IMR-90 (cell line): ENCODE data around the gene PNMA1. TPM values are rescaled to one million over a fixed set of nuclear protein-coding genes. Genes with fewer than 3 reads are reported as not detected.
A peak's percentile ranks its signal among the peaks of the same experiment; 100 is the strongest.

Experiments used
- ATAC-seq: fragments of 200-7000 bp; cut with Tn5 transposase; 2 replicates; pipeline ENCODE4 v1.9.1; 2020; ENCODE audit warnings: low read depth, mild to moderate bottlenecking, moderate library complexity
- BruUV-seq: library from RNA; stranded (reverse); fragments of 400-500 nt; replicated peaks from 2 replicates; lab custom pipeline; 2021; lab: Mats Ljungman, UMichigan
- CTCF ChIA-PET: fragments of 300-600 bp; formaldehyde crosslinking; extraction: SDS; loops from one replicate; lab custom pipeline; 2021; ENCODE audit warnings: antibody characterized with exemption; lab: Yijun Ruan, JAX
- POLR2A ChIA-PET: fragments of 300-600 bp; sonication (Branson Sonifier 250); formaldehyde crosslinking; loops from one replicate; lab custom pipeline; 2022; ENCODE audit warnings: antibody characterized with exemption; ENCODE audit not compliant: unreplicated experiment; lab: Charles Lee
- DNase-seq: peaks from one replicate; pipeline ENCODE4 v3.0.0; 2013
- H2AFZ ChIP-seq: replicated peaks from 2 replicates; pipeline ENCODE3; 2013; ENCODE audit warnings: low read length, mild to moderate bottlenecking; ENCODE audit not compliant: poor library complexity
- H2AK5ac ChIP-seq: 2 replicates; pipeline ENCODE4 v1.6.1; 2013; ENCODE audit warnings: low read depth, low read length, inconsistent platforms
- H2AK9ac ChIP-seq: replicated peaks from 2 replicates; pipeline ENCODE3; 2013; ENCODE audit warnings: mild to moderate bottlenecking, low read depth, low read length, moderate library complexity; ENCODE audit not compliant: poor library complexity
- H2BK120ac ChIP-seq: 2 replicates; pipeline ENCODE4 v1.6.1; 2013; ENCODE audit warnings: low read depth, low read length, inconsistent platforms
- H2BK15ac ChIP-seq: 3 replicates; pipeline ENCODE4 v1.6.1; 2013; ENCODE audit warnings: low read depth, low read length, inconsistent platforms
- H2BK20ac ChIP-seq: 2 replicates; pipeline ENCODE4 v1.6.1; 2013; ENCODE audit warnings: low read depth, mild to moderate bottlenecking, inconsistent platforms, low read length, moderate library complexity
- H2BK5ac ChIP-seq: 2 replicates; pipeline ENCODE4 v1.6.1; 2013; ENCODE audit warnings: mild to moderate bottlenecking, low read depth, low read length, inconsistent platforms; ENCODE audit not compliant: poor library complexity, severe bottlenecking
- H3K14ac ChIP-seq: replicated peaks from 2 replicates; pipeline ENCODE4 v1.6.1; 2013; ENCODE audit warnings: low read depth, low read length, inconsistent platforms
- H3K18ac ChIP-seq: 2 replicates; pipeline ENCODE4 v1.6.1; 2013; ENCODE audit warnings: low read depth, low read length, control low read depth
- H3K23ac ChIP-seq: 2 replicates; pipeline ENCODE4 v1.6.1; 2013; ENCODE audit warnings: low read depth, low read length, inconsistent platforms
- H3K27ac ChIP-seq: 2 replicates; pipeline ENCODE4 v1.5.1; 2013; ENCODE audit warnings: mild to moderate bottlenecking, control low read depth, low read length; ENCODE audit not compliant: insufficient read depth
- H3K27me3 ChIP-seq: 2 replicates; pipeline ENCODE4 v1.6.1; 2013; ENCODE audit warnings: low read length; ENCODE audit not compliant: control insufficient read depth, insufficient read depth
- H3K36me3 ChIP-seq: 2 replicates; pipeline ENCODE4 v1.6.1; 2013; ENCODE audit warnings: low read length, mixed read lengths; ENCODE audit not compliant: control insufficient read depth, insufficient read depth
- H3K4ac ChIP-seq: 2 replicates; pipeline ENCODE4 v1.6.1; 2013; ENCODE audit warnings: low read depth, low read length, inconsistent platforms
- H3K4me1 ChIP-seq: 2 replicates; pipeline ENCODE4 v1.6.1; 2013; ENCODE audit warnings: low read length, mixed read lengths; ENCODE audit not compliant: control insufficient read depth, insufficient read depth
- H3K4me2 ChIP-seq: 2 replicates; pipeline ENCODE4 v1.6.1; 2013; ENCODE audit warnings: low read depth, mild to moderate bottlenecking, control low read depth, low read length, moderate library complexity
- H3K4me3 ChIP-seq: 2 replicates; pipeline ENCODE4 v1.5.1; 2013; ENCODE audit warnings: low read depth, mild to moderate bottlenecking, control low read depth, low read length, moderate library complexity; ENCODE audit not compliant: insufficient read depth
- H3K56ac ChIP-seq: 2 replicates; pipeline ENCODE4 v1.6.1; 2013; ENCODE audit warnings: low read length, inconsistent platforms; ENCODE audit not compliant: insufficient read depth; ENCODE audit errors: extremely low read depth
- H3K79me1 ChIP-seq, 2 experiments: 2 replicates each; pipeline ENCODE4 v1.6.1; 2013; ENCODE audit warnings: low read length in 2 of 2, inconsistent platforms in 1 of 2, low read depth in 1 of 2
- H3K9ac ChIP-seq: 2 replicates; pipeline ENCODE4 v1.6.1; 2013; ENCODE audit warnings: low read depth, low read length, control low read depth
- H3K9me1 ChIP-seq: 2 replicates; pipeline ENCODE4 v1.6.1; 2013; ENCODE audit warnings: low read length, inconsistent platforms; ENCODE audit not compliant: insufficient read depth
- H3K9me3 ChIP-seq: 2 replicates; pipeline ENCODE4 v1.6.1; 2013; ENCODE audit warnings: low read length; ENCODE audit not compliant: control insufficient read depth, insufficient read depth
- H4K20me1 ChIP-seq: 2 replicates; pipeline ENCODE4 v1.6.1; 2013; ENCODE audit warnings: low read length, inconsistent platforms; ENCODE audit not compliant: insufficient read depth
- H4K5ac ChIP-seq: 2 replicates; pipeline ENCODE4 v1.6.1; 2013; ENCODE audit warnings: mild to moderate bottlenecking, low read depth, low read length, control low read depth
- H4K8ac ChIP-seq, 2 experiments: 2 replicates each; pipeline ENCODE4 v1.6.1; 2013; ENCODE audit warnings: low read depth in 2 of 2, low read length in 2 of 2, control low read depth in 1 of 2, inconsistent platforms in 1 of 2
- H4K91ac ChIP-seq: 2 replicates; pipeline ENCODE4 v1.6.1; 2013; ENCODE audit warnings: low read depth, low read length, inconsistent platforms; ENCODE audit not compliant: insufficient read depth
- BHLHE40 ChIP-seq: fragments of 150-350 bp; IDR thresholded peaks from 2 replicates; pipeline ENCODE4 v1.6.1; 2016; ENCODE audit warnings: mild to moderate bottlenecking, low read depth, low read length
- CEBPB ChIP-seq: IDR thresholded peaks from 2 replicates; pipeline ENCODE4 v1.6.1; 2012; ENCODE audit warnings: low read depth, low read length, improper control_type of control experiment
- RCOR1 ChIP-seq: IDR thresholded peaks from 2 replicates; pipeline ENCODE4 v1.6.1; 2012; ENCODE audit warnings: mild to moderate bottlenecking, low read length, improper control_type of control experiment; ENCODE audit not compliant: insufficient replicate concordance
- WGBS, 2 experiments: methylation state at CpG; one replicate each; pipeline versions ENCODE4 v1.1.5 to v1.1.7; 2013; ENCODE audit warnings: missing lambda C conversion rate in 2 of 2; ENCODE audit not compliant: insufficient read length in 1 of 2; ENCODE audit errors: extremely low coverage in 2 of 2; 5-methylcytosine and 5-hydroxymethylcytosine counted together
- dilution Hi-C: fragments of 300-500 bp; cut with HindIII; formaldehyde crosslinking; loops from one replicate; pipeline ENCODE4 v1.14.3; 2018; ENCODE audit warnings: low sequenced_read_pairs; ENCODE audit not compliant: unreplicated experiment
- in situ Hi-C: fragments of 300-500 bp; cut with MboI; formaldehyde crosslinking; loops from 3 replicates; pipeline ENCODE4 v1.14.3; 2019; ENCODE audit warnings: low sequenced_read_pairs, inconsistent platforms, mixed read lengths
- intact Hi-C: fragments of 100-400 bp; cut with micrococcal nuclease; formaldehyde crosslinking; loops from 2 replicates; pipeline ENCODE4 v1.10.0; 2022
- polyA plus RNA-seq, 3 experiments: library from polyadenylated mRNA; depleted of rRNA; stranded (reverse); fragments of >200 nt; gene quantifications; 2 replicates each; pipeline ENCODE4 v1.2.3, GENCODE V29; 2012; ENCODE audit warnings: low replicate concordance in 1 of 3
- total RNA-seq: library from RNA; depleted of rRNA; stranded (reverse); fragments of >200 nt; gene quantifications from 2 replicates; pipeline ENCODE4 v1.2.3, GENCODE V29; 2012
- TF ChIP-seq, protein P1 (sequence below): fragments of 150-350 bp; IDR thresholded peaks from 2 replicates; pipeline ENCODE4 v1.6.1; 2016; ENCODE audit warnings: low read depth, mild to moderate bottlenecking, low read length, moderate library complexity, borderline replicate concordance

PNMA1 gene
- total and polyA plus RNA-seq, 2 of the 4 experiments (the other 2 are of a cell fraction), result 6.5 to 28.2 TPM

GRCh38 chr14:73753124-73753886 is 39.1 kb upstream of the PNMA1 start:
- peak overlapping the region; percentile 74 for H3K23ac ChIP-seq
- H2BK120ac ChIP-seq, result peak overlapping the region; percentile 18; the same call in 1 of the 2 replicates
- H4K5ac ChIP-seq, result no peak overlapping the region
- 55% methylated on average over 2 of the region's 9 CpGs; no CpG with 5 or more reads in 1 of the 2 experiments for WGBS, 2 experiments
- peaks cover 75% of the 10 kb centered on the region for H3K9me1 ChIP-seq
- no peaks in the 10 kb centered on the region; the same call in 1 of the 2 replicates for H3K36me3 ChIP-seq
- no peak overlapping the region for H3K4me3 ChIP-seq
- dilution Hi-C loops (no loop called here), intact Hi-C loops (loop anchor here (5.0 kb wide), 3 partner anchors 34 to 99 kb away; partner anchors contain the start of gene PTGR2), in situ Hi-C loops (loop anchor here (5.0 kb wide), 1 partner anchor 74 kb away; no protein-coding TSS in a partner anchor)
- peak overlapping the region; percentile 44 for H4K91ac ChIP-seq
- H2AK5ac ChIP-seq, result peak overlapping the region; percentile 61; the same call in 1 of the 2 replicates
- peak overlapping the region; percentile 6; the same call in 1 of the 2 replicates for H3K4me2 ChIP-seq
- H3K4ac ChIP-seq, result peak overlapping the region; percentile 70
- peaks cover 25 to 99% of the 10 kb centered on the region in 2 experiments for H3K79me1 ChIP-seq
- H3K9ac ChIP-seq, result peak overlapping the region; percentile 1; the same call in 1 of the 2 replicates
- no peak overlapping the region; a peak in 1 of 4 replicates for H4K8ac ChIP-seq
- H2BK20ac ChIP-seq, result no peak overlapping the region
- no peak overlapping the region for H2AFZ ChIP-seq
- peak overlapping the region; percentile 53; the same call in 1 of the 2 replicates for H3K27ac ChIP-seq
- H2BK5ac ChIP-seq, result peak overlapping the region; percentile 54
- H2BK15ac ChIP-seq, result no peak overlapping the region
- POLR2A ChIA-PET, result no interaction called here
- no peaks in the 10 kb centered on the region for H3K9me3 ChIP-seq
- H3K56ac ChIP-seq, result no peak overlapping the region
- peak overlapping the region; percentile 8; the same call in 1 of the 2 replicates for H3K18ac ChIP-seq
- peaks cover 66% of the 10 kb centered on the region for H3K4me1 ChIP-seq
- no peaks in the 10 kb centered on the region for H3K27me3 ChIP-seq
- peak overlapping the region; percentile 75 for H2AK9ac ChIP-seq
- no peak for TF ChIP-seq RCOR1
- TF ChIP-seq CEBPB, result no peak
- TF ChIP-seq, protein P1, sequence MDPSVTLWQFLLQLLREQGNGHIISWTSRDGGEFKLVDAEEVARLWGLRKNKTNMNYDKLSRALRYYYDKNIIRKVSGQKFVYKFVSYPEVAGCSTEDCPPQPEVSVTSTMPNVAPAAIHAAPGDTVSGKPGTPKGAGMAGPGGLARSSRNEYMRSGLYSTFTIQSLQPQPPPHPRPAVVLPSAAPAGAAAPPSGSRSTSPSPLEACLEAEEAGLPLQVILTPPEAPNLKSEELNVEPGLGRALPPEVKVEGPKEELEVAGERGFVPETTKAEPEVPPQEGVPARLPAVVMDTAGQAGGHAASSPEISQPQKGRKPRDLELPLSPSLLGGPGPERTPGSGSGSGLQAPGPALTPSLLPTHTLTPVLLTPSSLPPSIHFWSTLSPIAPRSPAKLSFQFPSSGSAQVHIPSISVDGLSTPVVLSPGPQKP, result no peak
- TF ChIP-seq BHLHE40, result no peak
- DNase-seq (no peak), ATAC-seq (peak; percentile 1; the same call in 1 of the 2 replicates)
- H3K14ac ChIP-seq, result peak overlapping the region; percentile 75
- CTCF ChIA-PET, result interaction anchor here (0.6 to 2.0 kb wide), 3 partner anchors 9 to 40 kb away, joined by 3 to 5 read pairs (median 3); no protein-coding TSS in a partner anchor
- peaks cover 100% of the 10 kb centered on the region for H4K20me1 ChIP-seq
- no TSS peak for BruUV-seq
